SK-N-SH (cell line): Measurements from ENCODE around the gene POLR1A. TPM values are rescaled to one million over a fixed set of nuclear protein-coding genes. Genes with fewer than 3 reads are reported as not detected.

Source experiments
- CTCF ChIA-PET: fragments of 300-600, 350-600 bp; formaldehyde crosslinking; extraction: SDS; loops from one replicate; lab custom pipeline; 2021; lab: Yijun Ruan, JAX
- POLR2A ChIA-PET: fragments of 350-600 bp; sonication (Branson Sonifier 250); formaldehyde crosslinking; extraction: SDS; loops from one replicate; lab custom pipeline; 2020; ENCODE audit warnings: antibody characterized with exemption, inconsistent platforms; lab: Yijun Ruan, JAX
- DNase-seq: peaks from one replicate; pipeline ENCODE4 v3.0.0; 2012
- H2AFZ ChIP-seq: fragments of 200-600 bp; sonication (generic); 2 replicates; pipeline ENCODE4 v1.8.1; 2016; ENCODE audit warnings: antibody characterized with exemption, mild to moderate bottlenecking, low read depth
- H3F3A ChIP-seq: fragments of 200-600 bp; sonication (generic); replicated peaks from 2 replicates; pipeline ENCODE3; 2016; ENCODE audit warnings: antibody characterized with exemption, mild to moderate bottlenecking; ENCODE audit not compliant: insufficient read depth
- H3K27ac ChIP-seq, 2 experiments: fragments of 200-500 bp in 1 of 2; fragments of 200-600 bp in 1 of 2; sonication (Bioruptor generic) in 1 of 2; sonication (generic), shearing (Covaris generic) in 1 of 2; 2 replicates each; pipeline versions ENCODE4 v1.5.1 to v1.6.1; 2014 to 2016; ENCODE audit warnings: low read depth in 2 of 2, inconsistent platforms in 1 of 2, low read length in 1 of 2, mild to moderate bottlenecking in 1 of 2, mixed read lengths in 1 of 2
- H3K27me3 ChIP-seq: fragments of 200-600 bp; sonication (generic), shearing (Covaris generic); 2 replicates; pipeline ENCODE4 v1.6.1; 2016; ENCODE audit warnings: mixed run types; ENCODE audit not compliant: insufficient read depth
- H3K36me3 ChIP-seq, 2 experiments: fragments of 200-500 bp in 1 of 2; fragments of 200-600 bp in 1 of 2; sonication (Bioruptor generic) in 1 of 2; sonication (generic) in 1 of 2; replicated peaks in 1 of 2; 2 replicates each; pipeline versions ENCODE3 to v1.5.1; 2014 to 2016; ENCODE audit warnings: low read length in 1 of 2, mild to moderate bottlenecking in 1 of 2; ENCODE audit not compliant: insufficient read depth in 2 of 2, control insufficient read depth in 1 of 2
- H3K4me1 ChIP-seq, 2 experiments: fragments of 200-500 bp in 1 of 2; fragments of 200-600 bp in 1 of 2; sonication (Bioruptor generic) in 1 of 2; sonication (generic), shearing (Covaris generic) in 1 of 2; 2 replicates each; pipeline versions ENCODE4 v1.5.1 to v1.6.1; 2014 to 2016; ENCODE audit warnings: low read depth in 1 of 2, low read length in 1 of 2, mixed run types in 1 of 2; ENCODE audit not compliant: insufficient read depth in 2 of 2, control insufficient read depth in 1 of 2
- H3K4me2 ChIP-seq: fragments of 200-600 bp; sonication (generic), shearing (Covaris generic); 2 replicates; pipeline ENCODE4 v1.6.1; 2017; ENCODE audit warnings: mixed run types
- H3K4me3 ChIP-seq, 2 experiments: fragments of 200-500 bp in 1 of 2; fragments of 200-600 bp in 1 of 2; sonication (Bioruptor generic) in 1 of 2; sonication (generic), shearing (Covaris generic) in 1 of 2; 2 replicates each; pipeline versions ENCODE4 v1.5.1 to v1.8.1; 2014 to 2016; ENCODE audit warnings: low read depth in 2 of 2, inconsistent platforms in 1 of 2, low read length in 1 of 2, mild to moderate bottlenecking in 1 of 2, mixed read lengths in 1 of 2, moderate library complexity in 1 of 2
- H3K79me2 ChIP-seq: fragments of 200-600 bp; sonication (generic); 2 replicates; pipeline ENCODE4 v1.8.1; 2017; ENCODE audit warnings: mild to moderate bottlenecking; ENCODE audit not compliant: insufficient read depth
- H3K9ac ChIP-seq: fragments of 200-600 bp; sonication (generic); 2 replicates; pipeline ENCODE4 v1.6.1; 2017; ENCODE audit warnings: mixed run types
- H3K9me2 ChIP-seq: fragments of 200-600 bp; sonication (generic); 2 replicates; pipeline ENCODE4 v1.6.1; 2017; ENCODE audit warnings: mixed run types
- H3K9me3 ChIP-seq: fragments of 200-600 bp; sonication (generic); 2 replicates; pipeline ENCODE4 v1.6.1; 2017; ENCODE audit warnings: mixed run types, mild to moderate bottlenecking, moderate library complexity
- H4K20me1 ChIP-seq: fragments of 200-600 bp; sonication (generic); 2 replicates; pipeline ENCODE4 v1.6.1; 2017; ENCODE audit warnings: mild to moderate bottlenecking, mixed run types; ENCODE audit not compliant: insufficient read depth
- FOSL2 ChIP-seq: IDR thresholded peaks from 2 replicates; pipeline ENCODE4 v1.4.0; 2012; ENCODE audit warnings: low read depth, mild to moderate bottlenecking, moderate library complexity, borderline replicate concordance
- GATA2 ChIP-seq: sonication (generic); formaldehyde crosslinking; IDR thresholded peaks from 2 replicates; pipeline ENCODE4 v1.5.0; 2020; ENCODE audit warnings: mild to moderate bottlenecking, missing genetic modification reagents
- MEF2A ChIP-seq: IDR thresholded peaks from 2 replicates; pipeline ENCODE4 v1.4.0; 2012; ENCODE audit warnings: low read depth, borderline replicate concordance
- NFIC ChIP-seq: IDR thresholded peaks from 2 replicates; pipeline ENCODE4 v1.4.0; 2012; ENCODE audit warnings: borderline replicate concordance
- RCOR1 ChIP-seq: fragments of 150-350 bp; IDR thresholded peaks from 2 replicates; pipeline ENCODE4 v1.6.1; 2017; ENCODE audit warnings: antibody characterized with exemption, low read length
- RXRA ChIP-seq: IDR thresholded peaks from 2 replicates; pipeline ENCODE4 v1.4.0; 2012; ENCODE audit warnings: low read depth, mild to moderate bottlenecking, borderline replicate concordance
- TEAD4 ChIP-seq: IDR thresholded peaks from 2 replicates; pipeline ENCODE4 v1.4.0; 2012; ENCODE audit warnings: mild to moderate bottlenecking, borderline replicate concordance; ENCODE audit not compliant: insufficient read depth
- YY1 ChIP-seq: IDR thresholded peaks from 2 replicates; pipeline ENCODE4 v1.4.0; 2012; ENCODE audit warnings: low read depth, mild to moderate bottlenecking
- WGBS: methylation state at CpG from one replicate; pipeline ENCODE4 v1.1.6; 2017; ENCODE audit warnings: low lambda C conversion rate; 5-methylcytosine and 5-hydroxymethylcytosine counted together
- polyA plus RNA-seq, 3 experiments: library from polyadenylated mRNA; depleted of rRNA; stranded (reverse); fragments of >200 nt; gene quantifications; 2 replicates each; pipeline ENCODE4 v1.2.3, GENCODE V29; 2012
- TF ChIP-seq, protein P1 (sequence below): fragments of 200-600 bp; sonication (generic); IDR thresholded peaks from 2 replicates; pipeline ENCODE4 v1.6.1; 2017; ENCODE audit warnings: antibody characterized with exemption, mild to moderate bottlenecking, moderate library complexity

Gene POLR1A
- polyA plus RNA-seq, 1 of the 3 experiments (the other 2 are of a cell fraction) = 6.1 TPM

DNA sequence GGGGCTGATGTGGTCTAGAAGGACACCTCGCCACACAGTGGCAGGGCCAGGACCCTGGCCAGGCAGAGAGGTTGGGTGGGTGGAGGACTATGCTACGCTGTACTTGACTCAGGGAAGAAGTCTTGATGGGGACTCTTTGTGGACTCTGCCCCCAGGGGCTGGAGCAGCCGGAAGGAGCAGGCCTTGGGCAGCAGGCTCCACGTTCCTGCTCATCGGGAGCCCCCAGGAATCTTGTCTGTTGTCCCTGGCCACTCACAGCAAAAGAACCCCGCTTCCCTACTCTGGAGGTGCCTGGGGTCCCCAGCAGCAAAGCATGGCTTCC, 79.0 kb downstream of the POLR1A start:
- Histone ChIP-seq H4K20me1 (no peaks in the 10 kb centered on the region), H3K9me2 (no peaks in the 10 kb centered on the region), H3K4me2 (no peak overlapping the region), H3F3A (no peaks in the 10 kb centered on the region), H2AFZ (no peak overlapping the region), H3K9ac (no peak overlapping the region), H3K27me3 (no peaks in the 10 kb centered on the region), H3K36me3 (peaks cover 7 to 61% of the 10 kb centered on the region in 2 experiments), H3K4me3 (no peak overlapping the region), H3K27ac (no peak overlapping the region), H3K79me2 (no peaks in the 10 kb centered on the region), H3K9me3 (no peaks in the 10 kb centered on the region), H3K4me1 (no peaks in the 10 kb centered on the region)
- 100% methylated on average over 1 of the region's 6 CpGs for WGBS
- DNase-seq = no peak
- TF ChIP-seq GATA2 (no peak), RXRA (no peak), NFIC (no peak), FOSL2 (no peak), TEAD4 (no peak), YY1 (no peak)
- TF ChIP-seq, protein P1, sequence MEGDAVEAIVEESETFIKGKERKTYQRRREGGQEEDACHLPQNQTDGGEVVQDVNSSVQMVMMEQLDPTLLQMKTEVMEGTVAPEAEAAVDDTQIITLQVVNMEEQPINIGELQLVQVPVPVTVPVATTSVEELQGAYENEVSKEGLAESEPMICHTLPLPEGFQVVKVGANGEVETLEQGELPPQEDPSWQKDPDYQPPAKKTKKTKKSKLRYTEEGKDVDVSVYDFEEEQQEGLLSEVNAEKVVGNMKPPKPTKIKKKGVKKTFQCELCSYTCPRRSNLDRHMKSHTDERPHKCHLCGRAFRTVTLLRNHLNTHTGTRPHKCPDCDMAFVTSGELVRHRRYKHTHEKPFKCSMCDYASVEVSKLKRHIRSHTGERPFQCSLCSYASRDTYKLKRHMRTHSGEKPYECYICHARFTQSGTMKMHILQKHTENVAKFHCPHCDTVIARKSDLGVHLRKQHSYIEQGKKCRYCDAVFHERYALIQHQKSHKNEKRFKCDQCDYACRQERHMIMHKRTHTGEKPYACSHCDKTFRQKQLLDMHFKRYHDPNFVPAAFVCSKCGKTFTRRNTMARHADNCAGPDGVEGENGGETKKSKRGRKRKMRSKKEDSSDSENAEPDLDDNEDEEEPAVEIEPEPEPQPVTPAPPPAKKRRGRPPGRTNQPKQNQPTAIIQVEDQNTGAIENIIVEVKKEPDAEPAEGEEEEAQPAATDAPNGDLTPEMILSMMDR = no peak
- CTCF ChIA-PET = interaction anchor here (1.5 to 2.5 kb wide), 3 partner anchors 61 to 199 kb away, joined by 4 to 8 read pairs (median 7); partner anchors contain the start of gene ST3GAL5
- POLR2A ChIA-PET = no interaction called here

DNA sequence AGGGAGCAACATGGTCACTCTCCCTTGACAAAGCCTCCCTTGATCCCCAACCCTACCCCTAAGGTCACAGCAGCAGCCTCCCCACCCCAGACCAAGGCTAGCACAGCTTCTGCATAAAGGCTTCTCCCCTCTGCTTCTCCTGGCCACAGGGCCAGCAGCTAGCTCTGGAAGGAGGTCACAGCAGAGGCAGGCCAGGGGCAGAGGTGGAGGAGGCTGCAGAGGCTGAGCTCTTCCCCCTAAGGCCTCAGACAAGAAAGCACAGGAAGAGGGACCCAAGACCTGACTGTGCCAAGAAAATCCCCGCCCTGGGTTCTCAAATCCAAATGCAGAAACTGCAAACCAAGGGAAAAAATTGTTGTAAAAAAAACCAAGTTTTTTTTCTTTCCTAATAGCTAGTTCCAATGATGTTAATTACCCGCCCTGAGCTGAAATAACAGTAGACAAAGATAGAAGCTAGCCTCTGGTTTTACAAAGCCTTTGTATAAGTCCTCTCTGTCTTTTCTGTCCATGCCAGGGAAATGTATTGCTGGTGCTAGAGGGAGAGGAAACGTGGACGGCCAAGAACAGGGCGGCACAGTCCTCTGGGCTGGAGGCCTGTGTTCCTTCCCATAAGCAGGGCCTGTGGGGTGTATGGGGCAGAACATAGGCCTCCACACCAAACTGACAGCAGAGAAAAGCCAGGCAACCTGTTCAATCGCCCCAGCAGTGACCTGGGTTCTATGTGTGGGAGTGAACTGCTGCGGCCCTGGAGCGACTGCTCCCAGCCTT, 79.5 kb downstream of the POLR1A start:
- peaks cover 7 to 55% of the 10 kb centered on the region in 2 experiments for H3K36me3 ChIP-seq
- no peaks in the 10 kb centered on the region for H3F3A ChIP-seq
- no peak overlapping the region for H3K27ac ChIP-seq
- H3K9ac ChIP-seq = no peak overlapping the region
- H2AFZ ChIP-seq = no peak overlapping the region
- no peak for TF ChIP-seq NFIC
- no peak for TF ChIP-seq RCOR1
- TF ChIP-seq MEF2A = no peak
- no peaks in the 10 kb centered on the region for H4K20me1 ChIP-seq
- no peaks in the 10 kb centered on the region for H3K27me3 ChIP-seq
- CTCF ChIA-PET = interaction anchor here (1.5 to 2.5 kb wide), 2 partner anchors 62 to 137 kb away, joined by 4 to 8 read pairs; partner anchors contain the start of gene ST3GAL5
- no peak for DNase-seq
- POLR2A ChIA-PET = no interaction called here
- H3K9me2 ChIP-seq = no peaks in the 10 kb centered on the region
- 93% methylated on average over 5 of the region's 8 CpGs for WGBS
- no peak overlapping the region for H3K4me2 ChIP-seq
- no peaks in the 10 kb centered on the region for H3K9me3 ChIP-seq
- H3K4me3 ChIP-seq = no peak overlapping the region
- H3K79me2 ChIP-seq = no peaks in the 10 kb centered on the region
- no peaks in the 10 kb centered on the region for H3K4me1 ChIP-seq
